NCI-H2107 (cell line): ENCODE data around the gene ASB18.
"Not testable (repeated sequence)": the region's sequence is repeated elsewhere in the genome, so short reads cannot be mapped to it uniquely, and the experiment has no call there.

ENCODE experiments used
- DNase-seq: peaks from one replicate; lab custom pipeline; 2025; lab: John Stamatoyannopoulos, UW

The ASB18 gene

DNA sequence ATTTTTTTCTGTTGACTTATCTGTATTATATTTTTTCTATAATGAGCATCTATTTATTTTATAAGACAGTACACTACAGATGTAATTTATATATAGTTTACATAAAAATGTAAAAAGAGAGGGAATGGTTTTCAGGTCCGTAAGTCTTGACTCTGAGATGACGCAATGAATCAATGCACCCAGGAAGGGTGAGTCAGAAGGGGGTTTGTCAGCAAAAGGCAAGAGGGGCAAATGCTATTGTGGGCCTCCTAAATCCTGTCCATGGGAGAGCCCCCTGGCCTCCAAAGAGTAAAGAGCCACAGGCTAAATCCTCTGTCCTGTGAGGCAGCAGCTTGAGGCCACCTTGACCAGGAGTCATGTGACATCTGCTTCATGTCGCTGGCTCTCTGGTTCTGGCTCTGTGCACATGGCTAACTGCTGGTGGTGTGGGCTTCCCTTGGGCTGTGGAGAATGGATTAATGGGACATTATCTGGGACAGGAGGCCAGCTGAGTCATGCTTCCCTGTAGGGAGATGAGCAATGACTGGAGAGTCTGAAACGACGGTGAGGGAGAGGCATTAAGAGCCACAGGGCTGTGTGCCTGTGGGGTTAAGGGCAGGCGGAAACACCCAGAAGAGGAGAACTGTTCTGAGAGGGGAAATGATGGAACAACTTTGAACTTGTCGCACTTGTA, 22.8 kb upstream of the ASB18 start:
- DNase-seq, result no peak

DNA sequence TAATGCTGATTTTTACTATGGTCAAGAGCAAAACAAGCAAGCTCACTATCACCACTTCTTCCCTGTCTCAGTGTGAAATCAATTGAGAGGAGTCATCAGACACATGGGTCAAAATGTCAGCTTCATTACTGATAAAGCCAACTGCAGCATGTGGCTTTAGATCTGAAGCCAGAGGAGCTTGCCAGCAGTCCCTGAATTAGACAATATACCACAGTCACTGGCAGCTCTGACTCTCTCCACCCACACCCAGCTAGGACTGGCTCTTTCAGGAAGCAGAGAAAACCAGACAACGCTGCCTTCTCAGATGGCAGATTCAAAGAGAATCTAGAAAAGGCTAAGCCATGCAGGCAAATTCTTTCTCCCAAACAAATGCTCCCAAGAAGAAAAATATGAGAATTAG, 20.0 kb upstream of the ASB18 start:
- DNase-seq, result no peak

- no peak for DNase-seq
These were observed 18.2 kb upstream of the ASB18 start for GRCh38 chr2:236282406-236282805.

- DNase-seq, result no peak
These were observed 17.2 kb upstream of the ASB18 start for GRCh38 chr2:236281423-236281822.

- DNase-seq, result no peak
These were observed 8.9 kb upstream of the ASB18 start for GRCh38 chr2:236273126-236273525.

DNA sequence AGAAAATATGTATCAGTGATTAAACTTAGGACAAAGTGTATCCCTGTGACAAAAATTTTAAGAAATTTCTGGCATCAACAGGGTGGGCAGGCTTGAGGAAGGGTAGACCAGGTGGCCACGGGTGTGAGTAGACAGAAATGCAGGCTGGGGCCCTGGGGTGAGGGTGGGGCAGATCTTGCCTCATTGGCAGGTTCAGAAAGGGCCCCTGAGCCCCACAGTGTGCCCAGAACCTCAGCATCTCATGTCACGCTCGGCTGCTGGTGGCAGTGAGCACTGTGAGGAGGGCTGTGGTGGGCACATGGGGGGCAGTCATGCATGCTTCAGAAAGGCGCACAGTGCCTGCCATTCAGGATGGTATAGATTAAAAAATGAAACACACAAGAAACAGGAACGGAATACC, 7.6 kb upstream of the ASB18 start:
- DNase-seq, result no peak

GRCh38 chr2:236269876-236270275, 5.7 kb upstream of the ASB18 start:
- not testable (repeated sequence) for DNase-seq

- no peak for DNase-seq
These were observed 1.5 kb upstream of the ASB18 start for GRCh38 chr2:236265675-236266074.

GRCh38 chr2:236262238-236262637, 2.0 kb downstream of the ASB18 start:
- DNase-seq, result no peak

DNA sequence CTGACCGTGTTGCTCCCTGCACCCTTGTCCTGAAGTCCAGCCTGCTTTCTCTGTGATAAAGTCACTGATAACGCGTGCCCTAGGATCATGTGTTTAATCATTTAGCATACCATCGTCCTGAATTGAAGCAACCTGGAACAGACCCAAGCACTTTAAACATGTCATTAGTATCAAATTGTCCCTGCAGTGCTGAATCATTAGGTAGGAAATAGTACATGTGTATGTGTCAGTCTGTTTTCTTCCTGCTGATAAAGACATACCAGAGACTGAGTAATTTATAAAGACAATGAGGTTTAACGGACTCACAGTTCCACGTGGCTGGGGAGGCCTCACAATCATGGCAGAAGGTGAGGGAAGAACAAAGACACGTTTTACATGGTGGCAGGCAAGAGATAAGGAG, 2.8 kb downstream of the ASB18 start:
- no peak for DNase-seq

GRCh38 chr2:236259371-236259770, 4.8 kb downstream of the ASB18 start:
- DNase-seq, result no peak

GRCh38 chr2:236257575-236257974, 6.6 kb downstream of the ASB18 start:
- DNase-seq, result no peak

- DNase-seq, result no peak
These were observed 7.1 kb downstream of the ASB18 start for GRCh38 chr2:236257136-236257535.

GRCh38 chr2:236256366-236256985, 7.7 kb downstream of the ASB18 start:
- DNase-seq, result no peak

GRCh38 chr2:236254674-236255073, 9.5 kb downstream of the ASB18 start:
- no peak for DNase-seq

DNA sequence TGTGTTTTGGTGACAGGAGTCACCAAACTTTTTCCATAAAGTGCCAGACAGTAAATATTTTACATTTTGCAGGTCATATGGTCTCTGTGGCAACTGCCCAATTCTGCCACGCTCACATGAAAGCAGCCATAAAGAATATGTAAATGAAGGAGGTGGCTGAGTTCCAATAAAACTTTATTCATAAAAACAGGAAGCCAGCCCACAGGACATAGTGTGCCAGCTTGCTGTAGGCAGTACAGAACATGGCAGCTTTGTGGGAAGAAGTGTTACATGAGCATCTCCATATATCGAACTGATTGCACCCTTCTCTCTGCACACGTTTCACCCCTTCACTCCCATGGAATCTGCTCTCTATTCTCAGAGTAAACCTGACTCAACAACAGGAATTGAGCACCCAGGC, 10.2 kb downstream of the ASB18 start:
- DNase-seq, result no peak

GRCh38 chr2:236252602-236253001, 11.6 kb downstream of the ASB18 start:
- DNase-seq, result no peak

DNA sequence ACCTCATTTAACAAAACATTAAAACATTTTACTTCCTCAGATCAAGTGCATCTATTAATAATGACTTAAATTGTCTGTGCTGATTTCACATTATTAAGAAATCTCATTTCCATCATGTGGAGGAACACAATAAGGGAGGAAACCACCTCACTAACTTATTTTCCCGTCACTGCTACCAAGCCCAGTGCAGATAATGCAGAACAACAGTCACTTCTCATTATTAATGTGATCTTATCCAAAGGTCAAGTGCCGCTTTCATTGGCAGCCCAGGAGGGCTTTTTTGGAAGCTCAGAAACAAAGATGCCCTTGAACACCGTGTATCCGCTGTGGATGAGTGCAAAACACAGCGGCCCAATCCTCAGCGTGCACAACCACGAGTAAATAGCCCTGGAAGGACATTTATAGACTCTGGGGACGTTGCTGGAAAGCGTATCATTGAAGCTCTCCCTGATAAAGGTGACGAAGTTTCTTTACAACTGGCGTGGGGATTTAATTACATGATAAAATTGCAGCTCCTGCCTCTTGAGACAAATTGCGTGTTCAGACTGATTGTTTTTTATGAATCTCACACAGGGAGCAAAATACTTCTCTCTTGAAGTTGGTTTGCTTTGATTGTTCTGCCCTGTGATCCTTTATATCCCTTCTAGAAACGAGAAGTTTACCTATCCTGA, 13.2 kb downstream of the ASB18 start:
- no peak for DNase-seq

GRCh38 chr2:236250286-236250685, 13.9 kb downstream of the ASB18 start:
- DNase-seq, result no peak

DNA sequence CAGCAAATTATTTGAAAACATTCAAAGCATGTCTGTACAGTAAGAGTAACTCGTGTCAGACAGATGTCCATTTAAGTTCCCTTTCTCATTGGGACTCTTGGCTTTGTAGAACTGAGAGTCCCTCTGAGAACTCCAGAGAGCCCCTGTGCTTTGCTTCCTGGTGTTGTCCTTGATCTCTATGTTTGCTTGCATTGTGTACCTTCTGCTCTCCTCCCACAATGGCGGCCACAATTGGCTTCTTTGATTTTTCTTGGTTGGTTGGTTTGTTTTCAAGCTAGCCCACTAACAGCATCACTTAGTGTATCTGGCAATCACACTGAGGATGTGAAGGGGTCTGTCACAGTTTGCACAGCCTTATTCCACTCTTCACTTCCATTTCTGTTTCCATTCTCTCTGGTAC, 15.1 kb downstream of the ASB18 start:
- DNase-seq, result no peak

GRCh38 chr2:236246711-236247246, 17.4 kb downstream of the ASB18 start:
- no peak for DNase-seq

- DNase-seq, result no peak
These were observed 19.9 kb downstream of the ASB18 start for GRCh38 chr2:236244256-236244655.

- DNase-seq, result no peak
These were observed 22.1 kb downstream of the ASB18 start for GRCh38 chr2:236242057-236242495.
